HG03025 (cell line): ENCODE measurements around the gene AJM1.
"Not testable (repeated sequence)": the region's sequence is repeated elsewhere in the genome, so short reads cannot be mapped to it uniquely, and the experiment has no call there.

ENCODE experiments used
- ATAC-seq: cut with Tn5 transposase; IDR thresholded peaks from one replicate; pipeline ENCODE4 v1.9.1; 2021; ENCODE audit warnings: mild to moderate bottlenecking, moderate library complexity; ENCODE audit not compliant: unreplicated experiment, low FRiP score

The AJM1 gene

DNA sequence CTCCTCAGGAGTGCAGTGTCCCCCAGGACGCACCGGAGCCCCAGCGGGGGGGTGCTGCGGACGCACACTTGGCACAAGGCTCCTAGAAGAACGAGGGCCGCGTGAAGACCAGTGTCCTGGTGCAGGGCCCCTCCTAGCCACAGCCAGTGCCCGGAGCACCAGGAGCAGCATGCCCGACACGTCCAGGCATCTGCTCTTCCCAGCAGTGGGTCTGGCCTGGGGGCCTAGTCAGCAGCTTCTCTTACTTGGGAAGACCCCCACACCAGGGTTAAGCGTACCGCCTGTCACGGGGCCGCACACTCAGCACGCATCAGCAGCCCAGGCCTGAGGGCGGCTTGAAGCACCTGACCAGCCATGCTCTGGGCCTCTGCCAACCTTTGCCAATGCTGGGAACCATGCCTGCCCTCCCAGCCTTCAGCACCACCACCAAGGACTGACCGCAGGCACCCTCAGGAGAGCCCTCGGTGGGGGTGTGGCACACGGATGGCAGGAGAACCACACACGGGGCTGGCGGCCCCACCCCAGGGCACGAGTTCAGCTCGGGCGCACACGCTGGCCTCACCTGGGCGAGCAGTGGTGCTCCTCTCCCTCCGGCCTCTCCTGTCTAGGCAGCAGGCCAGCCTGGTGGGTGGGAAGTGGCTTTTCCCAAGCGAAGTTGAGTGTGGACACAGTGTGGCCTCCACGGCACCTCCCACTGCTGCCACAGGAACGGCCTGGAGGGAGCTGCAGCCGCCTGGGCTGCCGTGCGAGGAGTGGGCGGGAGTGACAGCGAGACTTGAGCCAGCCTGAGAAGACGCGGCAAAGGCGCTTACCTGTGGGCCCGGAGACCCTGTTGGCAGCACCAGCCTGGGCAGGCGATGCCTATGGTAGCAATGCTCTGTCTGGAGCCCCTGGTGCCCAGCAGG lies 12.0 kb upstream of the AJM1 start:
- no peak for ATAC-seq

DNA sequence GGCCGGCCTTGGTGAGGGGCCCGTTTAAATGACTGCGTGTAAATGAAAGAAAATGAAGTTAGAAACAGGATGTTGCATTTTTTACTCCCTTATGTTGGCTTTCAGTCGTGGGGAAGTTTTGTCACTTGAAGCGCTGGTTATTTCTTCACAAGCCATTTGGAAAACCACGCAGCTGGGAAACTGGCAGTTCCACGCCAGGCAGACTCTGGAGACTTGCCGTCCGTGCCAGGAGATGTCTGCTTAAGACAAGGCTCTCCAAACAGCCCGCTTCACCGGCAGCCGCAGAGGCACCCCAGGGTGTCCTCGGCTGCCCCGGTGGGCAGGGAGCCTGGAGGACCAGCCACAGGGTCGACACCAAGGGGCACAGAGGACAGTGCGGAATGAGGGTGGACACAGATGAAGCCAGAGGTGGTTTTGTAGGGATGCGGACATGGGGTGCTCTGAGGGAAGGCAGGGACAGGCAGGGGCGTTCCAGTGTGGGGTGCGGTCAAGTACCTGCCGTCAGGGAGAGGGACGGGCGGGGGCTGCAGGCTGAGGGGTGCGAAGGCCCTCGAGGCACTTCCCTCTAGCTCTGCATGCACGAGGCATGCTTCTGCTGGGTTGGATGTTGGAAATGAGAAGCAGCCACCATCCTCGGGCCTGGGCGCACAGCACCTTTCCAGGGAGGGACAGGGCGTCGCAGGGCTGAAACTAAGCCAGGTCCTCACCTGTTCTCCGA lies 11.1 kb upstream of the AJM1 start:
- ATAC-seq = no peak

DNA sequence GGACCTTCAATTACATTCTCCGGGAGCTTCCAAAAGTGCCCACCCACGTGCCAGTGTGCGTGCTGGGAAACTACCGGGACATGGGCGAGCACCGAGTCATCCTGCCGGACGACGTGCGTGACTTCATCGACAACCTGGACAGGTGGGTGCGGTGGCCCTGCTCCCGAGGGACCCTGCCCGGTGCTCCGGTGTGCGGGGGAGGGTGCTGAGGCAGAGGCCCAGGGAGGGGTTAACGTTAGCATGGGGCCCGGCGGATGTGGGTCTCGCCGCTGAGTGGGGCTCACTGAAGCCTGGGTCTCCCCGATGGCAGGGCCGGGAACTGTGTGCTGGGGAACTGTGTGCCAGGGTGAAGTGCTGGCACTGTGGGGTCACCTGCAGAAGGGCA lies 10.6 kb upstream of the AJM1 start:
- ATAC-seq = no peak

DNA sequence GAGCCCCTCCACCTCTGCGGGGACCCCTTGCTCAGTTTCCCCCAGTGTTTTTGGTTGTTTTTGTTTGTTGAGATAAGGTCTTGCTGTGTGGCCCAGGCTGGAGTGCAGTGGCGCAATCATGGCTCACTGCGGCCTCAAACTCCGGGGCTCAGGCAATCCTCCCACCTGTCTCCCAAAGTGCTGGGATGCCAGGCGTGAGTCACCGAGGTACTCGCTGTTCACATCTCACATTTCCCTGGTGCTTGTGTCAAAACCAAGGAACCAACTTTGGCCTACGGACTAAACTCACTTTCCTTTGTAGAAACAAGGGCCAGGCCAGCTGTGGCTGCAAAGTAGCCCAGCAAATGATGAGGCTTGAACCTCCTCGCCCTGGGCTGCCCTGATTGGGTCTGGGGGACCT lies 9.7 kb upstream of the AJM1 start:
- no peak for ATAC-seq

DNA sequence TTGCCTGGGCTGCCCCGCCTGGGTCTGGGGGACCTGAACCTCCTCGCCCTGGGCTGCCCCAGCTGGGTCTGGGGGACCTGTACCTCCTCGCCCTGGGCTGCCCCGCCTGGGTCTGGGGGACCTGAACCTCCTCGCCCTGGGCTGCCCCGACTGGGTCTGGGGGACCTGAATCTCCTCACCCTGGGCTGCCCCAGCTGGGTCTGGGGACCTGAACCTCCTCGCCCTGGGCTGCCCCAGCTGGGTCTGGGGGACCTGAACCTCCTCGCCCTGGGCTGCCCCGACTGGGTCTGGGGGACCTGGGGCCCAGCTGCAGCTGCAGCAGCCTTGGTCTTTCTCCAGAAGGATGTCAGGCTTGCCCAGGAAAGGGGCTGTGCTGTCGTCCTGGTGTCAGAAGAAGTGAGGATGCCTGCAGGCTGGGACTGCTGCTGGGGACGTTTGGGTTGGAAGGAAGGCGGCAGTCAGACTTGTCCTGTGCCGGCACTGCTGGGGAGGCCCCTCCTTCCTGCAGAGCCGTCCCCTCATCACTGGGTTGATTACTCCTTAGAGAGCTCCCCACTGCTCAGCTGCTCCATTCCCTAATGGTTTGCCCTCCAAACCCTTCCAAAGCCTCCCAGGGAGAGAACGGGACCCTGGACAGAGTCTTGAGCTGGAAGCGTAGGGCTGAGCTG lies 8.8 kb upstream of the AJM1 start:
- ATAC-seq = not testable (repeated sequence)

DNA sequence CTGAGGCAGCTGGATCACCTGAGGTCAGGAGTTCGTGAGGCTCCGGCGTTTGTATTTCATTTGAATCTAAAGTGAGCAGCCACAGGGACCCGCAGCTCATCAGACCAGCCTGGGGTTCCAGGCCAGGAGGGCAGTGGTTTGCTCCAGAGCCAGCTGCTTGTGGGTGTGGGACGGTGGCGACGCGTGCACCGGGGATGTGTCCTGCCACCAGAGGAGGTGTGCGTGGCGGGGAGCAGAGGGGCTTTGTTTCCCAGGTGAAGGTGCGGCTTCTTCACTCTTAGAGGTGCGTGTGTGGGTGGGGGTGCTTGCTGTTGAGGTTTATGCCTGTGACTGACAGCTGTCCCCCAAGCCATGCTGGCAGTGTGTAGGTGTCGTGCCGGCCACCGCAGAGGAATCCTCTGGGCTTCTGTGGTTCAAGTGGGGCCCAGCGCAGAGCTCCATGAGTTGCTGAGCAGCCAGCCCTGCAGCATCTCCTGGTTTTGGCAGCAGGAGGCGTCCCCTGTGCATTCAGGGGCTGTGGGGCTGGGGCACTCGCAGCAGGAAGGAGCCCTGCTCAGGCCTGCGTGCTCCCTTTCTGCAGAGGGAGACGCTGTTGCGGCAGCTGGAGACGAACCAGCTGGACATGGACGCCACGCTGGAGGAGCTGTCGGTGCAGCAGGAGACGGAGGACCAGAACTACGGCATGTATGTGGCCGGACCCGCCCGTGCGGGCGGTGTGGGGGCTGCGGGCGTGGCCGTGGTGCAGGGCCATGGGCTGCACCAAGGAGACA lies 6.9 kb upstream of the AJM1 start:
- no peak for ATAC-seq

DNA sequence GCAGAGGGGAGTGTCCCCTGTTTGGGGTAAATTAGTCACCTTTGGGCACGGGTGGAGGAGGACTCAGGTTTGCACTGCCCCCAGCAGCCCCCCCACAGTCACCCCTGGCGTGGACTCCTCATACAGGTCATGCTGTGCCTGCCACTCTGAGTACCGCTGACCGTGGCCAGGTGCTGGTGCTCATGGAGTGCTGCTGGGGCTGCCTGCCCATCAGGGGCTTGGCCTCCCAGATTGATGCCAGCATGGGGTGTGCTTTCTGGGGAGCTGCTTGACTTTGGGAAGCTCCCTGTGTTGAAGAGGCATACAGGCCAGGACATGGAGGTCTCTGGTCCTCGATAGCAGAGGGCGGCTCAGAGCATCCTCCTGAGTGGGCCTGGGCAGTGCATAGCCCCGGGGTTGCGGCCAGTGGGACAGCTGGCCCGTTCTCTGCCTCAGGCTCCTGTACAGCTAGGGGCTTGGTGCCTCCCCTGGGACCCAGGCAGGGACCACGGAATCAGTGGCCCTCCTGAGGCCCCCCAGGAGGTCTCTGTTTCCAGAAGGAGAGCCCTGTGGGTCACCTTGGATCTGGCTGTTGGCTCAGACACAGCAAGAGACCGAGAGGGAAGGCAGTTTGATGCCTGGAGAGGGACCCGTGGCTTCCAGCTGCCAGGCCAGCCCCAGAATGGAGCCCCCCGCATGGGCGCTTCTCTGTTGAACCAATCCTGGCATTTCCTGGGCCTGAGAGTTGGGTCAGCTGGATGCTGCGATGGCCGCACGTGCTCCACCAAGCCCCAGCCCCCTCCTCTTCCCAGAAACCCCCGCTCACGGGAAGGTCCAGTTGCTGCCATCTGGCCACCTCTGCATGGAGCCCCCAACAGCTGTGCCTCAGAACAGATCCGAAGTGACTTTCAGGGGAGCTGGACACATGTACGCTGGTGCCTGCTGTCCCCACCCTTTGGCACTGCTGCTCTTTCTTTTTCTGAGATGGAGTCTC lies 6.1 kb upstream of the AJM1 start:
- no peak for ATAC-seq

DNA sequence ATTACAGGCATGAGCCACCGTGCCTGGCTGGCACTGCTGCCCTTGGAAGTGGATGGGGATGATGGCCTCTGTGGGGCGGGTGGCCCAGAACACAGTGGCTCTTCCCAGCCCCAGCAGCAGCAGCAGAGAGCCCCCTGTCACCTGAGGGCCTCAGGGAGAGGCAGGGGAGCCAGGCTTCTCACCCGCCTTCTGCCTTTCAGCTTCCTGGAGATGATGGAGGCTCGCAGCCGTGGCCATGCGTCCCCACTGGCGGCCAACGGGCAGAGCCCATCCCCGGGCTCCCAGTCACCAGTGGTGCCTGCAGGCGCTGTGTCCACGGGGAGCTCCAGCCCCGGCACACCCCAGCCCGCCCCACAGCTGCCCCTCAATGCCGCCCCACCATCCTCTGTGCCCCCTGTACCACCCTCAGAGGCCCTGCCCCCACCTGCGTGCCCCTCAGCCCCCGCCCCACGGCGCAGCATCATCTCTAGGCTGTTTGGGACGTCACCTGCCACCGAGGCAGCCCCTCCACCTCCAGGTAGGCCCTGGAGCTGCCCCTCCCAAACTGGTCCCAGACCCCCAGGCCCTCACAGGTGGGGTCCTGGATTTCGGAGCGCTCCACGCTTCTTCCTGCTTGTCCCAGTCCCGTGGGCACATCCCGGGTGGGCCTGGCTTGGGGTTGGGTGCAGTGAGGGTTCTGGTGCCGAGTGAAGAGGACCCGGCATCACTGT lies 5.0 kb upstream of the AJM1 start:
- ATAC-seq = no peak

DNA sequence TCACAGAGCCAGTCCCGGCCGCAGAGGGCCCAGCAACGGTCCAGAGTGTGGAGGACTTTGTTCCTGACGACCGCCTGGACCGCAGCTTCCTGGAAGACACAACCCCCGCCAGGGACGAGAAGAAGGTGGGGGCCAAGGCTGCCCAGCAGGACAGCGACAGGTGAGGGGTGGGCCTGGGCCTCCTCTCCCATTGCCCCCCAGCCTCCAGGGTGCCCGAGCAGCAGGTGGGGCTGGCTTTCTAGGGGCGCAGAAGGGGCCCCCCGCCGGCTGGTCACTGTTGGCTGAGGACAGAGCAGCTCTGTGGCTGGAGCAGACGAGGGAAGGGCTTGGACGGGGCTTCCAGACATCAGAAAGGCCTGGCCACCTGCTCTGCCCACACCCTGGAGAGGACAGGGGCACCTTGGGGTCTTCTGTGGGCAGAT lies 4.4 kb upstream of the AJM1 start:
- ATAC-seq = not testable (repeated sequence)

DNA sequence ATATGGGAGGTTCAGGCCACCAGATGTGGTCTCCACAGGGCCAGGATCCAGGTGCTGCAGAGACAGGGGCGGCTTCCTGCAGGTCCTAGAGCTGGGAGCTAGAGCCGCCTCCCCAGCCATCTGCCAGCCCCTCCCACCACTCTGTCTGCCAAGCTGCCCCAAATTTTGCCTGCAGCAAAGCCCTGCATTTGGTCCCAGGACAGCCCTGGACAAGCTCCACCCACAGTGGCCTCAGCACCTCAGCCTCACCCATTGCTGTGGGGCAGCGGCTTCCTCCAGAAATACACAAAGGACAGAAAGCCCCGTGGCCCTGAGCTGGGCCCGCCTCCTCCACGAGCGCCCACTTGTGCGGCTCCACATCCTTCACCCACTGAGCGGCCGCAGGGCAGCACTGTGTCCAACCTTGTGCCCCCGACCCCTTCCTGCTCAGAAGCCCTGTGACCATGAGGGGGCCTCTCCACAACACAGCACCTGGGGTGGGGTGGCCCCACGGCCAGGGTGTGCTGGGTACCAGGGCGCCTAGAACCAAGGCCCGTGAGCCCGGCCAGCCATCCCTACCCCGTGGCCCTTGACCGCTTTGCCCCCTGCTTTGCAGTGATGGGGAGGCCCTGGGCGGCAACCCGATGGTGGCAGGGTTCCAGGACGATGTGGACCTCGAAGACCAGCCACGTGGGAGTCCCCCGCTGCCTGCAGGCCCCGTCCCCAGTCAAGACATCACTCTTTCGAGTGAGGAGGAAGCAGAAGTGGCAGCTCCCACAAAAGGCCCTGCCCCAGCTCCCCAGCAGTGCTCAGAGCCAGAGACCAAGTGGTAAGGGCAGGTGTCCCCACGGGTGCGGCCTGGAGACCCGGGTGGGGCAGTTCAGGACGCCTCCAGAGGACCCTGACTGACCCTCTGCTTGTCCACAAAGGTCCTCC lies 3.7 kb upstream of the AJM1 start:
- ATAC-seq = no peak

DNA sequence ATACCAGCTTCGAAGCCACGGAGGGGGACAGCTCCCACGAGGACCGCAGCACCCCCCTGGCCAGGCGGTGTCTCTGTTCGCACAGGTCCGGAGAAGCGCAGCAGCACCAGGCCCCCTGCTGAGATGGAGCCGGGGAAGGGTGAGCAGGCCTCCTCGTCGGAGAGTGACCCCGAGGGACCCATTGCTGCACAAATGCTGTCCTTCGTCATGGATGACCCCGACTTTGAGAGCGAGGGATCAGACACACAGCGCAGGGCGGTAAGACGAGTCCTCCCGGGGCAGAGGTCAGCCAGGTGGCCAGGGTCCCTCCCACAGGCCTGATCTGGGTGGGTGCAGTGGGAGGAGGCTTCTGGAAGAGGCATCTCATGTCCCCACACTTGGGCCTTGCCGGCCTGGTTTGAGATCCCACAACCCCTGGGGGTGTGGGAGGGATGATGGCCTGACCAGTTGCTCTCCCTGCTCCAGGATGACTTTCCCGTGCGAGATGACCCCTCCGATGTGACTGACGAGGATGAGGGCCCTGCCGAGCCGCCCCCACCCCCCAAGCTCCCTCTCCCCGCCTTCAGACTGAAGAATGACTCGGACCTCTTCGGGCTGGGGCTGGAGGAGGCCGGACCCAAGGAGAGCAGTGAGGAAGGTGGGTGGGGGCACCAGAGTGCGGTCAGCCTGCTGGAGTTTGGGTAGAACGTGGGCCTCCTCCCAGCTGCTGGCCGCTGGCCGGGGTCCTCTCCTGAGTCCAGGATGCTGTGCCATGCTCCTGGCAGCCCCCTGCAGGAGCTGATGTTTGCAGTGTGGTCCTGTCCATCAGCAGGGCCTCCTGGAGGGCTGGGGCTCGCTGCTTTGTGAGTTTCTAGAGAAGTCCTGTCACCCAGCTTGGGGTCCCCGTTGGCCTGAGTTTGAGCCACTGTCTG lies 2.8 kb upstream of the AJM1 start:
- ATAC-seq = no peak

DNA sequence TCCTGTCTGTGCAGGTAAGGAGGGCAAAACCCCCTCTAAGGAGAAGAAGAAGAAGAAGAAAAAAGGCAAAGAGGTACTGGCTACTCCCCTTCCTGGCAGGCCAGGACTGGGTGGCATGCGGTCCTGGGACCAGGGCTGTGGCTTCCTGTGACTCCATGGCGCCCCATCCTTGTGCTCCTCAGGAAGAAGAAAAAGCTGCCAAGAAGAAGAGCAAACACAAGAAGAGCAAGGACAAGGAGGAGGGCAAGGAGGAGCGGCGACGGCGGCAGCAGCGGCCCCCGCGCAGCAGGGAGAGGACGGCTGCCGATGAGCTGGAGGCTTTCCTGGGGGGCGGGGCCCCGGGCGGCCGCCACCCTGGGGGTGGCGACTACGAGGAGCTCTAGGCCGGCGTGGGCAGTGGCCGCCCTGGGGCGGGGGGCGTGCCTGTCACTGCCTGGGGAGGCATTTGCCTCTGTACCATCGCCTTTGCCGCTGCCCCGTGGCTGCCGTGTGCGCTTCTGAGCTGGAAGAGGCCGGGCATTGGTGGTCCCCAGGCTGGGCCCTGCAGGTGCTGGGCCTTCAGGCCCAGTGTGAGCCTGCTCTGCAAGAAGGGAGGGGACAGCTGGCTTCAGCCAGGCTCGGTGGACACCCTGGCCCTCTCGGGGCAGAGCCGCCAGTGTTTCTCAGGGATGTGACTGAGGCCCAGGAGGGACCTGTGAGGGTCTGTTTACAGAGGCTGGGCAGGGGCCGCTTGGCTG lies 2.0 kb upstream of the AJM1 start:
- ATAC-seq = no peak

DNA sequence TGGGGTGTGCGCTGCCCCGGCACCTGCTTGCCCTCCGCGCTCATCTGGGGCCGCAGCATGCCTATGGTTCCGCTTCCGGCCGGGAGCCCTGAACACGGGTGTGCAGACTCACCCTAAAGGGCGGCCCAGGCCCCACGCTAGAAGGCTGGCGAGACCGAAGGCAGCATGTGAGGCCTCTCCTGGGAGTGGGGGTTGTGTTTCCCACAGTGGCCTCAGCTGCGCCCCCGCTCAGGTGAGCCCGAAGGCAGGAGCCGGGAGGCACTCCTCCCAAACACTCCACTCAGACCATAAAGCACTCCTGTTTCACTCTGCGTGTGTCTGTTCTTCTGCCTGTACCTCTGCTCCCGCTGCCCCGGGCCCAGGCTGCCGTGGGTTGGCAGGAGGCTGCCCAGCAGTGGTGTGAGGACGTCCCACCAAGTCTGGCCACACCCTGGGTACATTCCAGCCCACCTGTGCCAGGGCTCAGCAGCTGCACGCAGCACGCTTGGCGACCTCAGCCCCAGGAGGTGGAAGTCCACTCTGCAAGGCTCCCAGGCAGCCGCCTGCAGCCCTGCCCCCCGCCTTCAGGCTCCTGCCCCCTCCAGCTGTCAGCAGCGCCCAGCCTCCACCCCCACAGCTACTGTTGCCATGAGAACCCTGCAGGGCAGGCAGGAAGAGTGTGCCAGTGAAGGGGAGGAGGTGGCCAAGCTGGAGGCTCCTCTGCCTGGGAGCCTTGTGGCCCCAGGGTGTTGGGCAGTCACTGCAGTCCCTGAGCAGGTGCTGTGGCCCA lies 1.2 kb upstream of the AJM1 start:
- no peak for ATAC-seq

DNA sequence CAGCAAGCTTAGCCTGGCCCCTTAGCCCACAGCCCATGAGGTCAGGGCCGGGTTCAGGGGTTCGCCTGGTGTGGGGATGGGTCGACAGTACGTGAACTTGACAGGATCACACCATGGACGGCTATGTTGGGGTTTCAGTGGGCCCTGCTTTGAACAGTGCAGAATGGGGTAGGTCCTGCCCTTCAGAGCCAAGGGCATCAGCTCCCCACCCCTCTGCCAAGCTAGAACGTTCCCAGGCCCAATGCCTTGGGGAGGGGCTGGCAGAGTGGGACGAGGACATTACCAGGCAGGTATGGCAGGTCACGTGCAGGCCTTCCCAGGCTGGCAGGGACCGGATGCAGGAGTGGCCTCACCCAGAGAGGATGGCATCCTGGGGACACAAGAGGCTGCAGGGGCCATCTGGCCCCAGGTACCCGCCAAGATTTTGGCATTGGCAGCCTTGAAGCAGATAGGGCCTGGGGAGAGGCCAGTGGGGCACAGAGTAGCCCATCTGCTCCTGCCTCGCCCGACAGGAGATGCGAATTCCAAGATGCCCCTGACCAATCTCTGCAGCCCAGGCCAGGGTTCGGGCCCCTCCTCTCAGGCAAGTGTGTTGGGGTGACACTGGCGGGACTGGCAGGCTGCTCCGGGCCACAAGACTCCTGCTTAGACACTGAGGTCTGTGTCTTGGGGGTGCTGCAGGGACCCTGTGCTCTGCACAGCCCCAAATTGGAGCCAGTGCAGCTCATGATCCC lies 465 bp upstream of the AJM1 start:
- ATAC-seq = not testable (repeated sequence)
